PFSK-1 (cell line): Measurements from ENCODE around the gene TMEM270.

ENCODE experiments used
- FOXP2 ChIP-seq: optimal IDR thresholded peaks from 2 replicates; pipeline ENCODE3; 2011; ENCODE audit warnings: borderline replicate concordance, control low read depth, inconsistent platforms; ENCODE audit not compliant: insufficient read depth; ENCODE audit errors: extremely low read length, extremely low read depth
- POLR2AphosphoS5 ChIP-seq: IDR thresholded peaks from 2 replicates; pipeline ENCODE4 v1.6.1; 2012; ENCODE audit warnings: low read depth, mild to moderate bottlenecking, control low read depth, low read length, moderate library complexity
- SIN3A ChIP-seq: IDR thresholded peaks from 2 replicates; pipeline ENCODE4 v1.6.1; 2012; ENCODE audit warnings: mild to moderate bottlenecking, low read length, moderate library complexity, borderline replicate concordance; ENCODE audit not compliant: insufficient read depth
- TAF1 ChIP-seq: IDR thresholded peaks from 2 replicates; pipeline ENCODE4 v1.6.1; 2012; ENCODE audit warnings: low read length, control low read depth, borderline replicate concordance; ENCODE audit not compliant: insufficient read depth
- TF ChIP-seq, protein P1 (sequence below), 2 experiments: IDR thresholded peaks; 2 replicates each; pipeline versions ENCODE4 v1.6.1 to v1.8.0; 2011 to 2012; ENCODE audit warnings: low read depth in 2 of 2, low read length in 2 of 2, control low read depth in 1 of 2, inconsistent platforms in 1 of 2, mild to moderate bottlenecking in 1 of 2, moderate library complexity in 1 of 2; ENCODE audit not compliant: insufficient read depth in 1 of 2

Gene TMEM270

DNA sequence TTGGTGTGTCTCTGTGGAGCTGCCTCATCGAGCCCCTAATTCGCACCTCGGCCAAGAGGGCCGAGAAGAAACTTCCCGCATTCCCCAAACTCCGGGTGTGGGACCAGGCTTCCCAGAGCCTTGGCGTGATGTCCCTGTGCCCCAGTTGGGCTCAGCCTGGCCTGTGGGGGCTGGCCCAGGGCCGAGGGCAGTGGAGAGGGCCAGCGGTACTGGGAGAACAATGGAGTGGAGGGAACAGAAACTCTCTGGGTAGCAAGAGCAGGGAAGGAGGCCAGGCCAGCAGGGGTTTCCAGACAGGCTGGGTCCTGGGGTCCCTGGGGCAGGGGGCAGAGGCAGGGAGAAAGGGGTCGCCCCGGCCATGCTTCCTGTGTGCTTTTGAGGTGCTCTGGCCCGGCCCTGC, 16.0 kb downstream of the TMEM270 start:
- TF ChIP-seq POLR2AphosphoS5, result no peak
- TF ChIP-seq FOXP2, result no peak
- no peak for TF ChIP-seq TAF1
- TF ChIP-seq SIN3A, result no peak
- TF ChIP-seq, protein P1, sequence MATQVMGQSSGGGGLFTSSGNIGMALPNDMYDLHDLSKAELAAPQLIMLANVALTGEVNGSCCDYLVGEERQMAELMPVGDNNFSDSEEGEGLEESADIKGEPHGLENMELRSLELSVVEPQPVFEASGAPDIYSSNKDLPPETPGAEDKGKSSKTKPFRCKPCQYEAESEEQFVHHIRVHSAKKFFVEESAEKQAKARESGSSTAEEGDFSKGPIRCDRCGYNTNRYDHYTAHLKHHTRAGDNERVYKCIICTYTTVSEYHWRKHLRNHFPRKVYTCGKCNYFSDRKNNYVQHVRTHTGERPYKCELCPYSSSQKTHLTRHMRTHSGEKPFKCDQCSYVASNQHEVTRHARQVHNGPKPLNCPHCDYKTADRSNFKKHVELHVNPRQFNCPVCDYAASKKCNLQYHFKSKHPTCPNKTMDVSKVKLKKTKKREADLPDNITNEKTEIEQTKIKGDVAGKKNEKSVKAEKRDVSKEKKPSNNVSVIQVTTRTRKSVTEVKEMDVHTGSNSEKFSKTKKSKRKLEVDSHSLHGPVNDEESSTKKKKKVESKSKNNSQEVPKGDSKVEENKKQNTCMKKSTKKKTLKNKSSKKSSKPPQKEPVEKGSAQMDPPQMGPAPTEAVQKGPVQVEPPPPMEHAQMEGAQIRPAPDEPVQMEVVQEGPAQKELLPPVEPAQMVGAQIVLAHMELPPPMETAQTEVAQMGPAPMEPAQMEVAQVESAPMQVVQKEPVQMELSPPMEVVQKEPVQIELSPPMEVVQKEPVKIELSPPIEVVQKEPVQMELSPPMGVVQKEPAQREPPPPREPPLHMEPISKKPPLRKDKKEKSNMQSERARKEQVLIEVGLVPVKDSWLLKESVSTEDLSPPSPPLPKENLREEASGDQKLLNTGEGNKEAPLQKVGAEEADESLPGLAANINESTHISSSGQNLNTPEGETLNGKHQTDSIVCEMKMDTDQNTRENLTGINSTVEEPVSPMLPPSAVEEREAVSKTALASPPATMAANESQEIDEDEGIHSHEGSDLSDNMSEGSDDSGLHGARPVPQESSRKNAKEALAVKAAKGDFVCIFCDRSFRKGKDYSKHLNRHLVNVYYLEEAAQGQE (IDR thresholded peaks at IDR 0.05; ENCODE audit: insufficient read depth in 1 of 2, low read depth in 2 of 2, low read length in 2 of 2), result no peak

GRCh38 chr7:73879977-73880681, 19.2 kb downstream of the TMEM270 start:
- TF ChIP-seq, protein P1 (IDR thresholded peaks at IDR 0.05; ENCODE audit: insufficient read depth in 1 of 2, low read depth in 2 of 2, low read length in 2 of 2), result peak in 1 of 2 experiments; percentile 69; a peak in 2 of 4 replicates
- TF ChIP-seq TAF1, result no peak
- no peak for TF ChIP-seq POLR2AphosphoS5

GRCh38 chr7:73880755-73881328, 19.9 kb downstream of the TMEM270 start:
- TF ChIP-seq, protein P1 (IDR thresholded peaks at IDR 0.05; ENCODE audit: insufficient read depth in 1 of 2, low read depth in 2 of 2, low read length in 2 of 2), result no peak
- TF ChIP-seq POLR2AphosphoS5 (no peak), SIN3A (no peak), TAF1 (no peak), FOXP2 (no peak)

DNA sequence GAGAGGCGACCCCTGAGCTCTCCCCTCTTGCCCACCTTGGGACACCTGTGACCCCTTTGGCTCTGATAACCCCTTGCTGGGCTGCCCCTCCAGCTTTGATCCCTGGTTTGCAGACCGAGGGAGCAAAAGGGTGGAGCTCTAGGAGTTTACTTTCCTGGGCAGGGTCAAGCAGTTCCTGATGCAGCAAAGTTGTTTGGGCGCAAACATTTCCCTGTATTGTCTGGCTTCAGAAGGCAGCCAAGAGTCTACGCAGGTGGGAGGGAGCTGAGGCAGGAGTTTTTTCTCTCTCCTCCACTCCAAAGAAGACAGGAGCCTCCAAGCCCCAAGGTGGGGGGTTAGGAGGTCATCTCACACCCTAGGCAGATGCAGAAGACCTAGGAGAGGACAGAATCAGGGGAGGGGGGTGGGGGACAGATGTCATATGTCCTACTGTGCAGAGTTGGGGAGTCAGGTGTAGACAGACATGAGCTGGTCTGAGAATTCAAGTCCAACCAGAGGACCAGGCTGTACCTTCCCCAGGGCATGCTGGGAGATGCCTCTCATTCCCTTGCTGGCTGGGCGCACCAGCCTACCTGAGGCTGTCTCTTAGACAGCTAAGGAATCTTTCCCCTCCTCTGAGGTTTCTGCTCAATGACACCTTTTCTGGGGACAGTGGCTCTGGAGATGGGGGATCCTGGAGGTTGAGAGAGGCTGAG, 20.5 kb downstream of the TMEM270 start:
- TF ChIP-seq, protein P1 (IDR thresholded peaks at IDR 0.05; ENCODE audit: insufficient read depth in 1 of 2, low read depth in 2 of 2, low read length in 2 of 2), result no peak
- TF ChIP-seq POLR2AphosphoS5 (no peak), FOXP2 (no peak), TAF1 (no peak), SIN3A (no peak)
